GM12891 (cell line): ENCODE results near the gene ARF6.
"Not testable (repeated sequence)": the region's sequence is repeated elsewhere in the genome, so short reads cannot be mapped to it uniquely, and the experiment has no call there.

Experiments
- PAX5 ChIP-seq: IDR thresholded peaks from 2 replicates; pipeline ENCODE4 v1.6.1; 2011; ENCODE audit warnings: low read length, moderate library complexity, mild to moderate bottlenecking; ENCODE audit not compliant: insufficient read depth, severe bottlenecking
- POLR2A ChIP-seq: IDR thresholded peaks from 2 replicates; pipeline ENCODE4 v1.6.1; 2011; ENCODE audit warnings: low read depth, low read length, control low read depth
- POLR2AphosphoS5 ChIP-seq: IDR thresholded peaks from 2 replicates; pipeline ENCODE4 v1.6.1; 2011; ENCODE audit warnings: low read depth, low read length, control low read depth
- POU2F2 ChIP-seq: IDR thresholded peaks from 2 replicates; pipeline ENCODE4 v1.6.1; 2011; ENCODE audit warnings: low read depth, mild to moderate bottlenecking, control low read depth, low read length, moderate library complexity
- SPI1 ChIP-seq: IDR thresholded peaks from 2 replicates; pipeline ENCODE4 v1.6.1; 2011; ENCODE audit warnings: low read depth, low read length, control low read depth
- TAF1 ChIP-seq: IDR thresholded peaks from 2 replicates; pipeline ENCODE4 v1.6.1; 2011; ENCODE audit warnings: low read depth, low read length, control low read depth

GRCh38 chr14:49939215-49939614 lies 46.3 kb downstream of the ARF6 start:
- TF ChIP-seq SPI1, TAF1, POLR2A, POU2F2, POLR2AphosphoS5, PAX5: not testable (repeated sequence)
